SIG-M5 treated with dmso at 0.1 percent for 504 hours (cell line): ENCODE results near the gene RTL9.

Source experiments
- DNase-seq: peaks from one replicate; lab custom pipeline; 2025; ENCODE audit not compliant: unreplicated experiment; lab: John Stamatoyannopoulos, UW

RTL9 gene

DNA sequence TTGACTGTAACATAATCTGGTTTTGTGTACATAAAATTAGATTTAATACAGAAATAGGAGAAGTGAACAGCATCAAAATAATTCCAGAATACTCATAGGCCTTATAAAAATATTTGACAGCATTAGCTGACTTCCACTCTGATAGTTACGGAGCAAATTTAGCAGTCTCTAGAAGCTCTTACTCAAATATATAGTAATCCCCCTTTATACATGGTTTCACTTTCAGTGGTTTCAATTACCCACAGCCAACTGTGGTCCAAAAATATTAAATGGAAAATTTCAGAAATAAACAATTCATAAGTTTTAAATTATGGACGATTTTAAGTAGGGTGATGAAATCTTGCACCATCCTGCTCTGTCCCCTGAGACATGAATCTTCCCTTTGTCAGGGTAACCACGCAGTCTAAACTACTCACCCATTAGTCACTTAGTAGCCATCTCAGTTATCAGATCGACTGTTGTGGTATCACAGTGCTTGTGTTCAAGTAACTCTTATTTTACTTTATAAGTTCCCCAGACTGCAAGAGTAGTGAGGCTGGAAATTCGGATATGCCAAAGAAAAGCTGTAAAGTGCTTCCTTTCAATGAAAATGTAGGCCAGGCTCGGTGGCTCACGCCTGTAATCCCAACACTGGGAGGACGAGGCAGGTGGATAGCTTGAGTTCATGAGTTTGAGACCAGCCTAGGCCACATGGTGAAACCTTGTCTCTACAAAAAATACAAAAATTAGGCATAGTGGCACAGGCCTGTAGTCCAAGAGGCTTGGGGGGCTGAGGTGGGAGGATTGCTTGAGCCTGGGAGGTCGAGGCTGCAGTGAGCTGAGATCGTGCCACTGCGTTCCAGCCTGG, 17.2 kb upstream of the RTL9 start:
- no peak for DNase-seq

DNA sequence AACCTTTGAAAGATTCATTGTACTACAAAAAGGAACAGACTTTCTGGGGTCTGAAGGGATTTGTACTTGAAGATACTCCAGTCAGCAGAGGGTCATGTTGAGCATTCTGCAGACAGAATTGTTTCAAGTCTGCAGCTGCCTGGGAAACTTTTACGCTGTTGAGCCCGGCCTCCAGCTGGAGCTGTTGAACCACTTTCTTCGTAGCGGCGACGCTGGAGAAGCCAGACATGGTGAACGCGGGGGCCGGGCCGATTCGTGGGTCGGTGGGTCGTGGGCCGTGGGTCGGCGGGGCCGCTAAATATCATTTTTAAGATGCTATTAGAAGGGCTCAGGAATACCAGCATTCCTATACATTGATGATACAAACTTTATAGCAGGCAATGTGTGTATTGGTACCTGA, 12.0 kb upstream of the RTL9 start:
- no peak for DNase-seq

DNA sequence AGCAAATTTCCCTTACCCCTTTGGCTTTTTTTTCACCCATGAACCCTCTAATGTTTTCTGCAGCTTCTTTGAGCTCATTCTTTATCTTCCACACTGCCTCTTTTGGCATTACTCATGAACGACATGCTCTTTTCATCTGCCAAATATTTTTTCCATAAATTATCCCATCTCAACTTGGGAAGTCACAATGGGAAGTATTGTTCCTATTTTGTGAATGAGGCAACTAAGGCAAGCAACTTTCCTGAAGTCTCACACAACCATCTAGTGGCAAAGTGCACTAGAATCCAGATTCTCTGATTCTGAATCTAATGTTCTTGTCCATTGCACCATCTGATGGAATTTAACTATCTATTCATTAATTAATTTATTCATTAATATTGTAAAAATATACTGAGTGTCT, 625 bp downstream of the RTL9 start:
- no peak for DNase-seq

DNA sequence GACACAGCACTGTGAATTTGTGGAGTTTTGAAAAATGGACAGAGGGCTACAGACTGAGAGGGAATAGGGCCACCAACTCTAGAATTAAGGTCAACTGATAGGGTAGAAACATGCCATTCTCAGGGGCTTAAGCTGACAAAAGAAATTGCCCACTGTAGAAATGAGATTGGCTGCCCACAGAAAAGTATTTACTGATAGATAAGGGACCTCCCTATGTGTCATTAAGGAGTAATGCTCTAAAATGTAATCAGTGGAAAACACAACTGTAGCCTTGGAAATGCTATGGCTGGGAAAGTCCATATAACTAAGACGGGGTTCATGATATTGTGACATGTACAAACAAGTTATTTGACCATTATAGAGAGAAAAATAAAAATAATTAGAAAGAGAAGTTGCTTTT, 4.6 kb downstream of the RTL9 start:
- no peak for DNase-seq

DNA sequence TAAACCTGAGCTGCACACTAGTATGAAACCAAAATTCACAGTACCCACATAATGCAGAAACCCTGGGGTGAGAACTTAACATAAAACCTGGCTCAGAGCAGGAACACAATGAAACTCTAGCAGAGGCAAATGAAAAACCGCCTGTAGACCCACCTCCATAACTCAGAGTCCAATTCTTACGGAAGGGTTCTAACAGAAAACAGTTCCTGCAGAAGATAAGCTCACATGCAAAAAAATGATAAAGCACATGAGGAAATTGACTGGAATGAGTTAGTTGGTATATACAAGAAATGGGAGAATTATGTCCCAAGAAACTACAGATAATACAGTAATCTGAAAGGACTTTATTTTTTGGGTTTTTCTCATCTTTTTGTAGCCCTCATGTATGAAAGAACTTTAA, 14.7 kb downstream of the RTL9 start:
- no peak for DNase-seq

DNA sequence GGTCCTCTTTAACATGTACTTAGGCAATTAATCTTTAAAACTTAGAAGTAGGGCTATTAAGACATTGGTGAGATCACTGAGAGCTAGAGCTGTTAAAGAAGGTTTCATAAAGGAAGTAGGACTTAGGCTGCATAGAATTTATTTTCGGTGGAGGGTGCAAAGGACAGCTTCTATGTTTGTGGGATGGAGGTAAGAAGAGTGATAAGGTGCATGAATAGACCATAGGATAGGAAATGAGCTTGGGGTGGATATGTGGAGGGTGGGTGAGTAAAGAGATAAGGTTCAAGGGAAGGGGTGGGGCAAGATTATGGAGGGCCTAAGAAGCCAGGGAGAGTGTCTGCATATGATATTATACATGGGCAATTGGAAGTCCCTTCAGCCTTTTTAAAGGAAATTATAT, 15.9 kb downstream of the RTL9 start:
- DNase-seq = no peak

DNA sequence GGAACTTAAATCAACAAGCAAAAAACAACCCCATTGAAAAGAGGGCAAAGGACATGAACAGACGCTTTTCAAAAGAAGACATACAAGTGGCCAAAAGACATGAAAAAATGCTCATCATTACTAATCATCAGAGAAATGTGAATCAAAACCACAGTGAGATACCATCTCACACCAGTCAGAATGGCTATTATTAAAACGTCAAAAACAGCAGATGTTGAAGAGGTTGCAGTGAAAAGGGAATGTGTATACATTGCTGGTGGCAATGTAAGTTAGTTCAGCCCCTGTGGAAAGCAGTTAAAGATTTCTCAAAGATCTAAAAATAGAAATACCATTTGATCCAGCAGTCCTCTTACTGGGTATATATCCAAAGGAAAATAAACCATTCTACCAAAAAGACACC, 22.6 kb downstream of the RTL9 start:
- DNase-seq = no peak

DNA sequence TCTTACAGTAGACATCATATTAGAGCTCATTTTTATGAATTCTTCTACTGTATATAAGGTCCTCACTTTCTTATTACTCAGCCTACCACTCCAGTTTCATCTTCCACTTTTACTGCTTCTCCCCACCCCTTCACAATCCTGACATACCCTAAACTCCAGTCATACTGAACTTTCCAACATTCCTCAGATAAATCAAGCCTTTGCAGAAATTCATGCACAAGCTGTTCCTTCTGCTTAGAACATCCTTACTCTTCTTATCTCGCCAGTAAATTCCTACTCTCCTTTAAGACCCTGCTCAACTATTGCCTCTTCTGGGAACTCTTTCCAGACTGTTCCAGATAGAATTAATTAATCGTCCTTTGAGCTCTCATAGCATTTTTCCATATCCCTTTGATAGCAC, 24.8 kb downstream of the RTL9 start:
- DNase-seq = no peak

DNA sequence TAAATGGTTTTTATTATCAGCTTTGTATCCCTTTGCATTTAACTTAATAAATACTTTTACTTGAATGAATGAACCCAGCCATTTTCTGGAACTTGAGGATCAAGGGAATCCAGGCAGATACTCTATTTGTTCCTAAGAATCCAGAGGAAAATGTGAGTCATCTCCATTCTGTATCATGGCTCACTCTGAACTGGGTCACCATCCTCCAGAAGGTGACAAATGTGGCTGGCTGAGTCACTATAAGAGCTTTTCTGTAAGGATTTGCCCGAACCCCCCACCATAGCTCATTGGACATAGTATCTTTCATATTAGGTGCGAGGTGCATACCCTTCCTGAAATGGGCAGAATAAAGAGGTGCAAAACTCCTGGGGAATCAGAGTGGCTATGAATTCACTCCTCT, 25.8 kb downstream of the RTL9 start:
- no peak for DNase-seq

DNA sequence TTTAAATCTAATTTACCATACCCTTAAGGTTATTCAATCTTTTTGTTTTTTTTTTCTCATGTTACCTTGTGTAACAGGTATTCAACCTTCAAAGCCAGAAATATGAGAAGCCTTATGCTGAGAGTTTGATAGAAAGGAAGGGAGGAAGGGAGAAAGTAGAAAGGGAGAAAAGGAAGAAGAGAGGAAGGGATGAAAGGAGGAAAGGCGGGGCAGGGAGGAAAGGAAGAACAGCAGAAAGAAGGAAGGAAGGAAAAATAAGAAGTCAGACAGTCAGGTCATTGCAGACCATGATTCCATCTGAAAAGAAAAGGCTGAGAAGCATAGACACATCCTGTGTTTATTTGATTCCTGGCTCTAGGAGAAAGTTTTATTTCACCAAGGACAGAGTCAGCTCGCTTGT, 30.9 kb downstream of the RTL9 start:
- no peak for DNase-seq

DNA sequence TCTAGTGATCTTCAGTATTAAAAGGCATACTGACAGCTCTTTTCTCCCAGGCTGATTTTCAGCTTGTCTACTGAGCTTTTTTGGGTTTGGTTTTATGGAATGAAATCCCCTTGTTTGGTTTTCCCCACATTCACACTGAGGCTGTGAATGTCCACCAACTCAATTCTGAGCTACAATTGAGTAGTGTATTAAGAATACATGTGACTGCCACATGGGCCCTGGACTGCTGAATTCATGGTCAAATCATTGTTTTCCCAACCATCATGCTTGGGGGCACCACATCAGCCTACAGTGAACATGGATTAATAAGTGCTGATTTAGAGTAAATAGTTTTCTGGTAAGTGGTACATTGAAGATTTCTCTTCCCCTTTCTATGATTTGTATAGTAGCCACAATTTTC, 32.4 kb downstream of the RTL9 start:
- no peak for DNase-seq

DNA sequence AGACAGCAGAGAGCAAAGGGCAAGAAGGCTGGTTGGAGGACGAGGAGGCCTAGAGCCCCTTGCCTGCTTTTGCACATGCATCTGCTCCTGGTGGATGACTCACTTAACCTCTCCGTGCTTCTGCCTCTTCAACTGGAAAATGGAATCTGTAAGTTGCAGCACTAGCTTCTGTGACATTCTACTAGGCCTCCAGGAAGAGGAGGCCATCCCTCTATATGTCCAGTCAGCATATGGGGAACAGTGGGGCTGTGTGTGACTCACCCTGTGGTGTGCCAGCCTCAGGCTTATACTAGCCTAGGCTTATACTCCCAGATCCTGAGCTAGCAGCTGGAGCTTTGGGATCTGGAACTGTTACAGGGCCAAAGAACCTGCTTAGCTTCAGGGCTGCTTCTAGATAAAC, 36.0 kb downstream of the RTL9 start:
- DNase-seq = no peak

DNA sequence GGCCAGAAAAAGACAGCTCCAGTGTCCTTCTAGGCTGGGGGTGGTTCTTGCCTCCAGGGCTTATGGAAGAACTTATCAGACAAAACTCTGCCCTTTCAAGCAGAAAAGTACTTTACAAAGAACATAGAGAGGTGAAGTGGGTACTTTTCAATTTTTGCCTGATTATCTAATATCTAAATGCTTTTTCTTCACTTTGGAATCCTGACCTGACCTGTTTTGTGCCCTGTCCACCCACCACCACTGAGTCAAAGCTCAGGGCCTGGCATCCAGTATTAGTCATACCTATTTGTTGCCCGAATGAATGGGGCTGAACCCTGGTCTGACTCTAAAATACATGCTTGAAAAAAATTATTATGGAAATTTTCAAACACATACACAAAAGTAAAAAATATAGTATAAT, 37.2 kb downstream of the RTL9 start:
- DNase-seq = no peak

DNA sequence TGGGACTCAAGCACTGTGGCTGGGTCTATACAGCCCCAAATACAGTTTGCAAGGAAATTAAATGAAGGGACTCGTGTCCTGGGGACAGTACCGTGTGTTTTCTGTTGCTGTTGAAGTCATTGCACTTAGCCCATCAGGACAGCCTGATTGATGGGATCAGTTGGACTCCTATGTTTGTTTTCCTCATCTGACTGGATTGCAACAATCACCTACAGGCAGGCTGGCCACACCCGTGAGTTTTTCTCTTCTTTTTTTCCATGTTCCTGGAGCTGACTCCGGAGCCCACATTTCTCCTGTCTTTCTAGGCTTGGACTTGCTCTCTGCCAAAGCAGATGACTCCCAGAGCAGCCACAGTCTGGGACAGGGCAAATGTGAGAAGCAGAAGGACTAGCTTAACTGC, 38.1 kb downstream of the RTL9 start:
- DNase-seq = no peak

DNA sequence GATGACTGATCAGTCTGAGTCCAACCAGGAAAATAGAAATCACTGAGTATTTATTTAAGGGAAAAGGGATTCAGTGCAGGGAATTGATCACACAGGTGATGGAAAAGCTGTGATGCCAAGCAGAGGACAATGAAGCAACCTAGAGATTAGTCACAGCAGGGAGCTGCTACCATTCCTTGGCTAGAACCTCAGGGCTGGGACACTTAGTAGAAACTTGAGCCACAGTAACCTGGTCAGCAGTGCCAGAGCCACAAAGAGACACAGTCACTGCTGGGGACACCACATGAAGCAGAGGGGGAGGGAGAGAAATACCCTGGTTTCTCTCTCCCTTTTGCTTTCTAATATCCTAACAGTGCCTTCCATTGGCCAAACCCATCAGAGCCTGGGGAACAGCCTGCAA, 38.7 kb downstream of the RTL9 start:
- no peak for DNase-seq

DNA sequence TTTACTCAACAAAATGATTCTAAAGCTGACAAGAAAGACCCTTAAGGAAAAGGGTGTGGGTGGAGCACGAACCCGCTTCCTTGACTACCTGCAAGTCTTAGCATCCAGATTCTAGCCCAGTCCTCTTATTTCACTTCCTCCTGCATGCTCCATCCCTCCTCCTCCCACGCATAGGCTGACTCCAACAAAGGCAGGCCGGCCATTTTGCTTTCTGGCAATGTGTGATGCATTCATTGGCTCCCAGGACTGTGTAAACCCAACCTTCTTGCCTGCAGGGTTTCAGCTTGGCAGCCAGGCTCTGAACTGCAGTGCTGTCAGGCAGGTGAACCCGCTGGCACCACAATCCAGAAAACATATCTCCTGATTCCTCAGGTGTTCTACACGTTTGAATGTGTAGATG, 39.3 kb downstream of the RTL9 start:
- DNase-seq = no peak

DNA sequence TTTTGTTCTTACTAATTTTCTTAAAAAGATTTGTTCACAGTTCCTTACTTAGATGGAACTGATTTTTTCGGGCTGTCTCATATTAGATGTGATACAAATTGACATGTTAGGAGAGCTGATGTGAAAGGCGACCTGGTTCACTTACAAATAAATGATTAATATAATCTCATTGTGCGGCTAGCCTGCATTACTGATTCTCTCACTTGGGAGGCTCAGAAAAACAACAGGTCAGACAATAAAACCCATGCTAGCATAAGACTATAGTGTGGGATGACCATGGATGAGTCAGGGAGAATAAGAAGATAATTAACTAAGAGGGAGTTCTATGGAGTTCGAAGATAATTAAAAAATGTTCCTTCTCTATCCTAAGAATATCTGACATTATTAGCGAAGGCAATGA, 40.8 kb downstream of the RTL9 start:
- no peak for DNase-seq

DNA sequence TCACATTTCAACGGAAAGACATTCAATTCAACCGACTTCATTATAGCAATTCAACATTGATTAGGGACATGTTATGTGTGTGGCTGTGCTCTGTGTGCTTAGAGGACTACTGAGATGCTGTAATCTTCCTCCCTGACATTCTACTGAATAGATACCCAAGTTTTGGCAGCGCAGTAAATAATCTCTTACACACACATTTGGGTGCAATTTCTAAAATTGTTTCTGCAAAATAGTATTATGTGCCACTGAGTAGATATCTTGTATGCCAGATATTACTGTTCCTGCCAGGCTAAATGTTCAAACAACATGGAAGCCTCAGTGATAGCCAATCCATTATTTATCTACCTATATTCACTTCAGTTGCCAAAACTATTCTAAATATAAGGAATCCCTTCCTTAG, 41.3 kb downstream of the RTL9 start:
- DNase-seq = no peak

DNA sequence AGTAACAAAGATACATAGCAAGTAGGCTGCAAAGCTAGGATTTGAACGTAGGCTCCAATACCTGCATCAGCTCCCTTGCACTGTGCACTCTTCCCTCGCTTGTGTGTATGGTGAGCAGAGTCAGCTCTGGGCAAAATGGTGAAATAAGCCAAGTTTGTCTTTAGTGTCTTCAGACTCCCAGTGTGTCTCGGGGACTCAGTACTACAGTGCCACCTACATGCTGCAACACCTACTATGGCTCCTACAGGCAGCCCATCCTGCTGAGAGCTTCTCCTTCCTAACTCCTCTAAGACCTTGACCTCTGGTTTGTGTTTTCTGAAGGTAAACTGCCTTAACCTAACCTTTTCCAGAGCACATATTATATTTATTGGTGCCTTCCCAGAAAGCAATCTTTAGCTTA, 42.5 kb downstream of the RTL9 start:
- no peak for DNase-seq

DNA sequence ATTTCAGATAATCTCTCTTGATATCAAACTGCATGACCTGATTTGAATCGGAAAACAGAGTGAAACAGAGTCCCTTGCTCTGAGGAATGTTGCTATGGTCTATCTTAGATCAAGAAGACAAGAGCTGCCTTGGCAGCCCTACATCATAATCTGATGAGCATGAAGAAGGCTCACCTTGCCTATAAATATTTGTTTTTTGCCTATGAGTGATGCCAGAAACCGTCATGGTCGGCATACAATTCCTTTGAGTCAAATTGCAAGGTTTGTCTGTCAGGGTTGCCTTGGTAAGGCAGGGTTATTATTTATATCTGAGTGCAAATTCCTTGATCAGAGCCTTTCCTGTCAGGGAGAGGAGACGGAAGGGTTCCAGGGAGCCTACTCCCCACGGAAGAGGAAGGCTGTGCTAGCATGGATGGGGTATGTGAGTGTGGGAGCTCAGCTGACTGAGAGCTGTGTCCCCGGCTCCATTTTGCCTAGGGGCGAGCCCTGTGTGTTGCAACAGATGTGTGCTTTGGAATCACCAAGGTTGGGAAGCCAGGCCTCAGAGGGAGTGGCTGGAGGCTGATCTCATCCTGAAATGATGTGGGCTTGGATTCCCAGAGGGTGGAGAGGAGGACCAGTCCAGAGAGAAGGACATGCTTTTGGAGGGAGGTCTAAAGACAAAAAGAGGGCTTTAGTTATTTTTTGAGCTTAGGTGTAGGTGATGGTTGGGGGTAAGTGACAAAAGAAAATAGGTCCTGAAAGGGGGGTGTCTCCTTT, 43.6 kb downstream of the RTL9 start:
- DNase-seq = no peak

DNA sequence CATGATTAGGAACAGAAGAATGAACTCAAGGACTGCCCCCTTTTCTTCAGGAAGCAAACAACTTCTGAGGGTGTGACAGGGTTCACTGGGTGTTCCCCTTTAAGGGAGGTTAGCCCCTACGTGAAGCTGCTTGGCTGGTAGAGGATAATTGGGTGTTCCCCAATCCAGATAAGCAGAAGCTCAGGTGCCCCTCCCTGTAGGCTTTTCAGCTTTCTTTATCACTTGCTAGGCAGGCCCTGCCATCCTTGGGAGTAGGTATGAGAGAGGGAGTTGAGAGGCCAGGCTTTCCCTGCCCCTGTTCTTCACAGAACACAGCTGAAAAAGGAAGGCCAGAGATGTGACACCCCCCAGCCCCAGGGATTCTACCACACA, 44.2 kb downstream of the RTL9 start:
- DNase-seq = no peak

DNA sequence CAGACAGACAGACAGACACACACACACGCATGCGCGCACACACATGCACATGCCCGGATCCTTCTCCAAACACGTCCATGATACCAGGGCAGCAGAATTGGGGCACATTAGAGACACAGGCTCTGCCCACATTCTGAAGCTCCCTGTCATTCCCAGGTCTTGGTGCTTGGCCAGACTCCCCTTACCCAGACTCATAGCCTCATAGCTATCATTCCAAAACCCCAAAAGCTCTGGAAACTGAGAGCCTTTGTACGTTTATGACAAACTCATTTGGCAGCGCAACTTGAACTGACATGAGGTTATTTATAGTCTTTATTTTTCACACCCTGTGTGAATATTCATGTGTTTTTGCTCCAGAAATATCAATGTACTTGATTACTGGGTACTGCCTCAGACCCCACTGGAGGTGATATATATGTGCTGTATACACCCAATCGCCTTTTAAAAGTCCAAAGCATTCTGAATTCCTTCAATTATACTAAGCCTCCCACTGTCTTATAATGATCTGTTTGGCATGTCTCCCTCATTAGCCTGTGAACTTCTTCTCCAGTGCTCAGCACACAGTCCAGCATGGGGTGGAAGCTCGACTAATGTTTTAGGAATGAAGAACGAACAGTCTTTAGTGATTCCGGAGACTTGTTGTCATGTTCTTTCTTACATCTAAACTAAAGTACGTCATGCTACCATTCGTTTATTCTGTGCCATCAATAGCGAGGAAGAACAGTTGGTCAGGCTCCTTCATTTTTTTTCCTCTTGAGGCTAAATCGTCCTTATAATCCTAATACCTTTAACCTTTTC, 45.0 kb downstream of the RTL9 start:
- DNase-seq = no peak
